Activated naive CD4-positive, alpha-beta T cell treated with anti-CD3 and anti-CD28 coated beads for 36 hours (primary cell): ENCODE results near the gene MKRN2OS. TPM values are rescaled to one million over a fixed set of nuclear protein-coding genes. Genes with fewer than 3 reads are reported as not detected.
A peak's percentile ranks its signal among the peaks of the same experiment; 100 is the strongest.

Experiments used
- CTCF ChIA-PET: fragments of 350-600 bp; sonication (Branson Sonifier 250); formaldehyde crosslinking; loops from one replicate; lab custom pipeline; 2021; ENCODE audit warnings: antibody characterized with exemption; lab: Charles Lee
- DNase-seq: peaks from one replicate; pipeline ENCODE4 v3.0.0-alpha.2; 2020
- H3K27ac Mint-ChIP-seq: one replicate; pipeline ENCODE4 v1.8.0; 2021; ENCODE audit warnings: mild to moderate bottlenecking, mixed read lengths
- H3K27me3 Mint-ChIP-seq: one replicate; pipeline ENCODE4 v1.8.0; 2021; ENCODE audit warnings: low read depth, mixed read lengths
- H3K36me3 Mint-ChIP-seq: one replicate; pipeline ENCODE4 v1.8.0; 2021; ENCODE audit warnings: low read depth, mixed read lengths
- H3K4me1 Mint-ChIP-seq: one replicate; pipeline ENCODE4 v1.8.0; 2021; ENCODE audit warnings: low read depth, mixed read lengths
- H3K4me3 Mint-ChIP-seq: one replicate; pipeline ENCODE4 v1.8.0; 2021; ENCODE audit warnings: mild to moderate bottlenecking, moderate library complexity, mixed read lengths
- H3K9me3 Mint-ChIP-seq: one replicate; pipeline ENCODE4 v1.8.0; 2021; ENCODE audit warnings: mixed read lengths
- intact Hi-C: fragments of 100-400 bp; cut with micrococcal nuclease; formaldehyde crosslinking; loops from one replicate; pipeline ENCODE4 v1.15.1; 2023
- total RNA-seq, 2 experiments: library from RNA; stranded (reverse); gene quantifications; one replicate each; pipeline ENCODE4 v1.2.3, GENCODE V29; 2021

Gene MKRN2OS, protein sequence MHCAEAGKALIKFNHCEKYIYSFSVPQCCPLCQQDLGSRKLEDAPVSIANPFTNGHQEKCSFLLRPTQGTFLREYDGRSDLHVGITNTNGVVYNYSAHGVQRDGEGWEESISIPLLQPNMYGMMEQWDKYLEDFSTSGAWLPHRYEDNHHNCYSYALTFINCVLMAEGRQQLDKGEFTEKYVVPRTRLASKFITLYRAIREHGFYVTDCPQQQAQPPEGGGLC
- not detected for total RNA-seq

DNA sequence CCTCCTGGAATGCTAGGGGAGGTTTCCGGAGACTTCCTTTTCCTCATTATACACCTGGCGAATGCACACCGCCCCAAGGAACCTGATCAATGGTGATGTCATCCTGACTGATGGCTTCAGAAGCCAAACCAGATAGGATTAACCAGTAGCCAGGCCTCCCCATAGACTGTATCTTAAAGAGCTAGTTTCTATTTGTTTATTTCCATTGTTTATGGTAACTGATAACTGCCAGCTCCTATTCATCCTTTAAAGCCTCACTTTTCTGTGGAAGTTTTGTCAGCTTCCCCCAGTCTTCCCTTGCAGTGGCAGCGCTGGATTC, at the start of gene MKRN2OS:
TSS of gene MKRN2OS (minus strand) at position 27 of the 319 bp plus-strand sequence. CDS start 35 bp downstream, outside the sequence.
- intact Hi-C loops: no loop called here
- CTCF ChIA-PET: interaction anchor here (0.6 kb wide), 1 partner anchor 381 kb away, joined by 3 read pairs; no protein-coding TSS in a partner anchor
- peaks cover 2% of the 10 kb centered on the region for H3K4me1 Mint-ChIP-seq
- no peak for DNase-seq
- H3K4me3 Mint-ChIP-seq: no peak within 1 kb of the TSS
- peaks cover 4% of the 10 kb centered on the region for H3K36me3 Mint-ChIP-seq
- H3K27me3 Mint-ChIP-seq: no peaks in the 10 kb centered on the region
- no peak within 1 kb of the TSS for H3K27ac Mint-ChIP-seq
- no peaks in the 10 kb centered on the region for H3K9me3 Mint-ChIP-seq

DNA sequence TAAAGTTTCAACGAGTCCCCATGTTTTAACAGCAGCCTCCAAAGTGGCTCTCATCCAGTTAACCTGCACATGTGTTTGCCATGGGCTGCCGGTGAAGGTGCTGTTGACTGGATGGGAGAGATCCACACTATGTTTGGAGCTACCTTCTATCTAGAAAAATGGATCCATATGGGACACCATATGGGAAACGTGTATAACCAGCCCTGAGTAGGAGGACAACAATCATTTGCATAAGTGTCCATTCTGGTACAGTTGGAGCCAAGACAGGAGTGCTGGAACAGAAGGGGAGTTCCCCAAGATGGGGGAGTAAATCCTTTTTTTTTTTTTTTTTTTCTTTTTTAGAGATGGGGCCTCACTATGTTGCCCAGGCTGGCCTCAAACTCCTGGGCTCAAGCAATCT, 48.2 kb upstream of the MKRN2OS start:
- DNase-seq: no peak
- no peaks in the 10 kb centered on the region for H3K9me3 Mint-ChIP-seq
- H3K36me3 Mint-ChIP-seq: peaks cover 37% of the 10 kb centered on the region
- intact Hi-C loops: no loop called here
- no peak overlapping the region for H3K27ac Mint-ChIP-seq
- H3K4me1 Mint-ChIP-seq: no peaks in the 10 kb centered on the region
- H3K4me3 Mint-ChIP-seq: no peak overlapping the region
- CTCF ChIA-PET: no interaction called here
- H3K27me3 Mint-ChIP-seq: no peaks in the 10 kb centered on the region

DNA sequence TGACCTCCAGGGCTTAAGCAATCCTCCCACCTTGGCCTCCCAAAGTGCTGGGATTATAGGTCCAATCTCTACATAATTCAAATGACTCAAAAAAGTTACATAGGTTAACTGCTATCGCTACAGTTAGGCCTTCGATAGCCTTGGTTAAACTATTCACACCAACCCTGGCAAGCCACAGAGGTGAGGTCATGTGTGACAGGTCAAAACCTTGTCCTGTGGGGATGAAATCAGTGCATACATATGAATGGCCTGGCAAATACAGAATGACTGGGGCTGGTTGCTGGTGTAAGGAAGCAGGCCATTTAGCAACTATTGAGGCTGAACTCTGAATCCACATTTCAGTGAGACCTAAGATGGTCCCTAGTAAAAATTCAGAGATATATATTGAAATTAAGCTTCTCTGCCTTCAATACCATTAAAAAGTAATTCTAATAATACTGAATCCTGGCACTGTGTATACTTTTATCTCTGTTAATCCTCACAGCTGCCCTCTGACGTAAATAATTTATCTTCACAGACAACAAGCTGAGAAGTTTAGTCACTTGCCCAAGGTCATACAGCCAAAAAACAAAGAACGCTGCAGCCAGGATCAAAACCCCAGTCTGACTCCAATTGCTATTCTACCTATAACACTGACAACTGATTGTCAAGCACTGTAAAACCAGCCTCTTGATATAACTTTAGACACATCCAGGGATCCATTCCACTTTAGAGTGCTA, 46.9 kb upstream of the MKRN2OS start:
- intact Hi-C loops: no loop called here
- Mint-ChIP-seq H3K9me3 (no peaks in the 10 kb centered on the region), H3K4me3 (no peak overlapping the region), H3K36me3 (peaks cover 36% of the 10 kb centered on the region), H3K27ac (no peak overlapping the region), H3K4me1 (no peaks in the 10 kb centered on the region), H3K27me3 (no peaks in the 10 kb centered on the region)
- DNase-seq: no peak
- CTCF ChIA-PET: no interaction called here

DNA sequence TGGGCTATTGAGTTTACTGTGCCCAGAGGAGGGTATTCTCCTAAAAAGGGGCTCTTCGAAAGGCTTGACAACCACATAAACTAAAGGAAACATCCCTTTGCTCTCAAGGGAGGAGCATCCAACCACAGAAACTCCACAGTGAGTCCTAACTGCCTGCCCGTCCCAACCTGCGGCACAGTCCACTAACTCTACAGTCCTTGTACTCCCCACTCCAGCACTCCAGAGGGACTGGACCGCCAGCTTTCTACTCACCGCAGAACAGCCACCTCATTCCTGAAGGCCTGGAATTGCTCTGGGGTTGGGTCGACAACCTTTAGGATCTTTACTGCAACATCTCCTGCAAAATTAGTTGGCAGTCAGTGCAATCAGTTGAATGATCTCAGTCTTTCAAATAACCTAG, 46.2 kb upstream of the MKRN2OS start:
- no peak overlapping the region for H3K4me3 Mint-ChIP-seq
- peaks cover 38% of the 10 kb centered on the region for H3K36me3 Mint-ChIP-seq
- intact Hi-C loops: no loop called here
- H3K27ac Mint-ChIP-seq: no peak overlapping the region
- no peaks in the 10 kb centered on the region for H3K27me3 Mint-ChIP-seq
- no peaks in the 10 kb centered on the region for H3K4me1 Mint-ChIP-seq
- CTCF ChIA-PET: no interaction called here
- no peak for DNase-seq
- H3K9me3 Mint-ChIP-seq: no peaks in the 10 kb centered on the region

DNA sequence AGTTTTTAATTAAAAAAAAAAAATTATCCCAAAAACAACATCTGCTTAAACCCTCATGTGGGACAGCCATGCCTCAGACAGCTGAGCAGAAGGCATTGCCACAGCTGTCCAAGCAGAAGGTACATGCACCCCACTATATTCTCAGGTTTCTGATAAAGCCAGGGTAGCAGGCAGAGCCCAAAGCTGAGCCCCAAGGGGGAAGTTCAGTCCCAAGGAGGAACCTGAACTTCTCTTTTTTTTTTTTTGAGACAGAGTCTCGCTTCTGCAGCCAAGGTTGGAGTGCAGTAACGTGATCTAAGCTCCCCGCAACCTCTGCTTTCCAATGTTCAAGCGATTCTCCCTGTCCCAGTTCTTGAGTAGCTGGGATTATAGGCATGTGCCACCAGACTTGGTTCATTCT, 44.8 kb upstream of the MKRN2OS start:
- no peak overlapping the region for H3K4me3 Mint-ChIP-seq
- H3K27me3 Mint-ChIP-seq: no peaks in the 10 kb centered on the region
- H3K36me3 Mint-ChIP-seq: peaks cover 35% of the 10 kb centered on the region
- CTCF ChIA-PET: interaction anchor here (0.7 to 1.1 kb wide), 2 partner anchors 11 to 138 kb away, joined by 3 read pairs; no protein-coding TSS in a partner anchor
- H3K4me1 Mint-ChIP-seq: no peaks in the 10 kb centered on the region
- intact Hi-C loops: no loop called here
- H3K27ac Mint-ChIP-seq: no peak overlapping the region
- no peak for DNase-seq
- no peaks in the 10 kb centered on the region for H3K9me3 Mint-ChIP-seq

DNA sequence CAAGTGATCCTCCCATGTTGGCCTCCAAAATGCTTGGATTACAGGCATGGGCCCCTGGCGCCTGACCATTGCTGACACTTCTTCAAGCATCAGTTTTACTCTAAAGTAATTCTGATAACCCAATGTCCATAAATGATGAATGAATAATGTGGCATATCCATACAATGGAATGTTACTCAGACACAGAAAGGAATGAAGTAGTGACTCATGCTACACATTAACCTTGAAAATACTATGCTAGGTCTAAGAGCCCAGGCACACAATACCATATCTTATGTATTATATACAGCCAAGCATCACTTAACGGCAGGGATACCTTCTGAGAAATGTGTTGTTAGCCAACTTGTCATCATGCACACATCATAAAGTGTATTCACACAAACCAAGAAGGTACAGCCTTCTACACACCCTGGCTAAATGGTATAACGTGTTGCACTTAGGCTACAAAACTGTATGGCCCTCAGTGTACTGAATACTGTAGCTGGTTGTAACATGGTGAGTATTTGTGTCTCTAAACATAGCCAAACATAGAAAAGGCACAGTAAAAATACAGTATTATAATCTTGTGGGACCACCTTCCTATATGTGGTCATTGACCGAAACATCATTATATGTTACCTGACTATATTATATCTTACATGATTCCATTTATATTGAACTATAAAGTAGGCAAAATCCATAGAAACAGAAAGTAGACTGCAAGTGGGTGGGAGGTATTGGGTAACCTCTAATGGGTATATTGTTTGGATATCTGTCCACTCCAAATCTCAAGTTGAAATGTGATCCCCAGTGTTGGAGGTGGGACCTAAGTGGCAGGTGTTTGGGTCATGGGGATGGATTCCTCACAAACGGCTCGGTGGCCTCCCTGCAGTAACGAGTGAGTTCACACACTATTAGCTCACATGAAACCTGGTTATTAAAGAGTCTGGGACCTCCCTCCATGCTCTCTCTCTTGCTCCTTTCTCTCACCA, 43.0 kb upstream of the MKRN2OS start:
- no peaks in the 10 kb centered on the region for H3K4me1 Mint-ChIP-seq
- no peak overlapping the region for H3K27ac Mint-ChIP-seq
- H3K4me3 Mint-ChIP-seq: no peak overlapping the region
- H3K27me3 Mint-ChIP-seq: no peaks in the 10 kb centered on the region
- peaks cover 29% of the 10 kb centered on the region for H3K36me3 Mint-ChIP-seq
- DNase-seq: no peak
- CTCF ChIA-PET: interaction anchor here (0.7 to 0.9 kb wide), 2 partner anchors 132 to 192 kb away, joined by 4 read pairs; no protein-coding TSS in a partner anchor
- no peaks in the 10 kb centered on the region for H3K9me3 Mint-ChIP-seq
- intact Hi-C loops: no loop called here

DNA sequence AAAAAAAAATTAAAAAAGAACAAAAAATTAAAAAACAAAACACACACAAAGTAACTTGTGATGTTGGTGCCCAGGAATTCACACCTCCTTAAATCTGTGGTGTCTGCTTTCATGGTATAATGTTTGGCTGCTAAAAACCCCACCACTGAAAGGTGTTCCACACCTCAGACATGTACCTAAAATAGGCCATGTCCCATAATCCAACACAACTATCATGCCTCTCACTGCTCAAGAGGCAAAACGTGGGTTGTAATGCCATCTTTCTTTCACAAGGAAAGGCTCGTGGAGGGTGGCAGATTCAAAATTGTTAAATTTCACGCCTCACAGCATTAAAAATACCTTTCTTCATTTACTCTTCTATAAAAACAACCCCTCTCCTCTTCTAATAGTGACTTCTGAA, 41.1 kb upstream of the MKRN2OS start:
- Mint-ChIP-seq H3K36me3 (peaks cover 24% of the 10 kb centered on the region), H3K27ac (no peak overlapping the region), H3K27me3 (no peaks in the 10 kb centered on the region), H3K9me3 (no peaks in the 10 kb centered on the region), H3K4me1 (no peaks in the 10 kb centered on the region), H3K4me3 (no peak overlapping the region)
- no peak for DNase-seq
- intact Hi-C loops: no loop called here
- CTCF ChIA-PET: no interaction called here

DNA sequence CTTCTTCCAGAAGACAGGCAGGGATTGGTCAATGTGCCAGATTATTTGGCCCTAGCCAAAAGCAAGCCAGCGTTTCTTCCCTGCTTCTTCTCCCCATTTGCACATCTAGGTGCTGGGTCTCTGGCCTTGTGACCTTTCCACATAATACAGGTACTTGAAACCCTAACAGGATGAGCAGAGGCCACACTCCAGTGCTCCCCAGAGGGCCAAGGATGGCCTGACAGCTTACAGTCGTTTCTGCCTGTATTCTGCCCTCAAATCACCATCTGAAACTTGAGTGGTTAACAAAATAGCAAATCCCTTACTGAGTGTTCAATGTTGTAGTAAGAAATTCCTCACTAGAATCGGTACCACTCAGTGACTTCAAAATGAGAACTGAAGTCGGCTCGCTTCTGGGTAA, 40.7 kb upstream of the MKRN2OS start:
- intact Hi-C loops: no loop called here
- no peak for DNase-seq
- CTCF ChIA-PET: no interaction called here
- Mint-ChIP-seq H3K27ac (no peak overlapping the region), H3K27me3 (no peaks in the 10 kb centered on the region), H3K9me3 (no peaks in the 10 kb centered on the region), H3K4me1 (no peaks in the 10 kb centered on the region), H3K36me3 (peaks cover 26% of the 10 kb centered on the region), H3K4me3 (no peak overlapping the region)

DNA sequence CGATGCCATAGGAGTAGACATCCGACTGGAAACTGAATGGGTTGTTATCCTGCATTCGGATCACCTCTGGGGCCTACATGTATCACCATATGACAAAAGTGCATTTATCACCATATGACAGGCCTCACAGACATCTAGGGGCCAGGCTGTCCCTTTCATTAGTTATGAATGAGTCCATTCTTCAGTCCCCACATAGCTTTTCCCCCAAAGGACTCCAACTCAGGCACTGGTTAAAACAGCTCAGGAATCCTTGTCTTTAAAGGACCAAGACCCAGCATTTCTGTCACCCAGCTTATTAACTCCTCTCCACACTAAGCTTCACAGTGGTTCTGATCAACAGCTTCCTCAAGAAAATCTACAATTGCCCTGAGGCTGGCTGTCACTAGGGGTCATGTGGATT, 39.9 kb upstream of the MKRN2OS start:
- H3K27me3 Mint-ChIP-seq: no peaks in the 10 kb centered on the region
- no peak overlapping the region for H3K4me3 Mint-ChIP-seq
- intact Hi-C loops: no loop called here
- peaks cover 23% of the 10 kb centered on the region for H3K36me3 Mint-ChIP-seq
- H3K27ac Mint-ChIP-seq: no peak overlapping the region
- no peaks in the 10 kb centered on the region for H3K9me3 Mint-ChIP-seq
- CTCF ChIA-PET: interaction anchor here (0.6 kb wide), 1 partner anchor 130 kb away, joined by 4 read pairs; no protein-coding TSS in a partner anchor
- DNase-seq: no peak
- H3K4me1 Mint-ChIP-seq: no peaks in the 10 kb centered on the region

DNA sequence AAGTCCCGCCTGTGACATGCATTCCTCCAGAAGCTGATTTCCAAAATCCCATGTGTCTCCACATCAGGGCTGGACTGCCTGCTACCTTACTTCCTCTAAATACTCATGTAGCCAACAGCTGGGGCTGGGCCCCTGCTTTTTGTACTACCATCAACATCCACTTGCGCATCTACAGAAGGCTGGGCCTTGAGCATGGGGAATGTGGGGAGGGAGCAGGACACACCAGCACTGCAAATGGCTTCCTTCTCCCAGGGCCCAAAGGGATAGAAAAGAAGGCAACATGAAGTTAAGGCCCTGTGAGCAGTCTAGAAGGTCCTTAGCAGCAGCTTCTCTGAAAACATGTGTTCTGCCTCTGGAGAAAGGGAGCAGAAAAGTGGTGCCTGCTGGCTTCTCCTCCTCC, 38.8 kb upstream of the MKRN2OS start:
- intact Hi-C loops: no loop called here
- CTCF ChIA-PET: interaction anchor here (0.7 to 0.9 kb wide), 2 partner anchors 15 to 1213 kb away, joined by 3 read pairs; no protein-coding TSS in a partner anchor

DNA sequence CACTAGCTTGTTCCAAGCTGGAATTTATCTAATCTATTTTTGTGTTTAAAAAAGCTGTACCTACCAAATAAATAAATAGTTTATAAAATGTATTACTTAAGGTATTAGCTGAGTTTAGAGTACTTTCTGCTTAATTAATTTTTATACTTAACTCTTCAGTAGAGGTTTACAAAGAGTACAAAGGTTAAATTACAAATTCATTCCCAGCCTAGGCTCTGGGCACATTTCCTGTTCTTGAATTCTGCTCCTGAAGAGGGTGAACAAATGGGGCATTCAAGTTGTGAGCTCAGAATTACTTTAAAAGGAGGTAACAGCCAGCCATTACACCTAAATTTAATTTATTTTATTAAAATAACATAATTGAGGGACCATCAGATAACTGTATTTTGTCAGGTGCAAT, 38.0 kb upstream of the MKRN2OS start:
- Mint-ChIP-seq H3K9me3 (no peaks in the 10 kb centered on the region), H3K4me3 (no peak overlapping the region), H3K27me3 (no peaks in the 10 kb centered on the region), H3K27ac (no peak overlapping the region), H3K36me3 (peaks cover 26% of the 10 kb centered on the region), H3K4me1 (no peaks in the 10 kb centered on the region)
- CTCF ChIA-PET: no interaction called here
- DNase-seq: no peak
- intact Hi-C loops: no loop called here

More for the DNA sequence above, 38.8 kb upstream of the MKRN2OS start:
- H3K27ac Mint-ChIP-seq: peak overlapping the region; percentile 21
- H3K9me3 Mint-ChIP-seq: no peaks in the 10 kb centered on the region
- H3K4me1 Mint-ChIP-seq: no peaks in the 10 kb centered on the region
- peaks cover 23% of the 10 kb centered on the region for H3K36me3 Mint-ChIP-seq
- H3K27me3 Mint-ChIP-seq: no peaks in the 10 kb centered on the region
- H3K4me3 Mint-ChIP-seq: no peak overlapping the region
- no peak for DNase-seq

DNA sequence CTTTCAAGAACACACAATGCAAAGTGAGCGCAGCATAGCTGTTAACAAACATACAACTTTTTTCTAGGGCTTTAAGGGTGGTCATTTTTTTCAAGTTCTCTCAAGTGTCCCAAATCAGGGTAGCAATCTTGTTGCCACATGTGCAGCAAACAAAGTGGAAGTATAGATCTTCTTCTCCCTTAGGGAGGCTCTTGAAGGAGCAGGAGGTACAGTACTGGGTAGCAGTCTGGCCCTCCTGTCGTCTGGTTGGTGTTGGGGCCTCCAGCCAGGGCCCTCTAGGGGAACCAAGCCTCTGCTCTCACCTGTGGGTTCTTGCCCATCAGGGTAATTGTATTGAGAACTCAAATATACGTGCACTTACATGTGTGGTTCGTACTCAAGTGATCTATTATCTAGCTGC, 37.4 kb upstream of the MKRN2OS start:
- intact Hi-C loops: no loop called here
- CTCF ChIA-PET: no interaction called here
- Mint-ChIP-seq H3K27me3 (no peaks in the 10 kb centered on the region), H3K36me3 (peaks cover 29% of the 10 kb centered on the region), H3K4me3 (no peak overlapping the region), H3K9me3 (no peaks in the 10 kb centered on the region), H3K27ac (no peak overlapping the region), H3K4me1 (no peaks in the 10 kb centered on the region)
- DNase-seq: no peak
